ACC112 (cell line): Measurements from ENCODE around the gene HOXA10.

ENCODE experiments used
- H2AFZ ChIP-seq: fragments of 200-600 bp; sonication (generic); one replicate; pipeline ENCODE4 v1.6.0; 2017; ENCODE audit warnings: antibody characterized with exemption, low read length; ENCODE audit not compliant: unreplicated experiment
- H3K27ac ChIP-seq: fragments of 200-600 bp; sonication (generic); 2 replicates; pipeline ENCODE4 v1.5.1; 2014; ENCODE audit warnings: low read depth, mild to moderate bottlenecking, antibody characterized with exemption, low read length, moderate library complexity
- H3K27me3 ChIP-seq: fragments of 200-600 bp; sonication (generic); 2 replicates; pipeline ENCODE4 v1.6.1; 2014; ENCODE audit warnings: mild to moderate bottlenecking, antibody characterized with exemption, low read length, moderate library complexity, mixed read lengths; ENCODE audit not compliant: insufficient read depth
- H3K36me3 ChIP-seq: fragments of 200-600 bp; sonication (generic); 2 replicates; pipeline ENCODE4 v1.6.1; 2016; ENCODE audit warnings: mild to moderate bottlenecking, antibody characterized with exemption, low read length, moderate library complexity, mixed read lengths; ENCODE audit not compliant: insufficient read depth
- H3K4me1 ChIP-seq: fragments of 200-600 bp; sonication (generic); one replicate; pipeline ENCODE4 v1.6.1; 2016; ENCODE audit warnings: low read length, mixed read lengths; ENCODE audit not compliant: insufficient read depth, unreplicated experiment, control insufficient read depth
- H3K4me3 ChIP-seq: fragments of 200-600 bp; sonication (generic); 2 replicates; pipeline ENCODE4 v1.5.1; 2014; ENCODE audit warnings: mild to moderate bottlenecking, low read depth, low read length
- H3K79me2 ChIP-seq: fragments of 200-600 bp; sonication (generic); one replicate; pipeline ENCODE4 v1.6.0; 2016; ENCODE audit warnings: low read length; ENCODE audit not compliant: control insufficient read depth, unreplicated experiment, insufficient read depth

The HOXA10 gene

GRCh38 chr7:27161721-27162560 is 12.2 kb downstream of the HOXA10 start:
- H3K79me2 ChIP-seq: no peaks in the 10 kb centered on the region
- H3K4me3 ChIP-seq: no peak overlapping the region
- H2AFZ ChIP-seq: no peak overlapping the region
- no peaks in the 10 kb centered on the region for H3K36me3 ChIP-seq
- no peaks in the 10 kb centered on the region for H3K4me1 ChIP-seq
- H3K27ac ChIP-seq: no peak overlapping the region
- peaks cover 95% of the 10 kb centered on the region for H3K27me3 ChIP-seq

DNA sequence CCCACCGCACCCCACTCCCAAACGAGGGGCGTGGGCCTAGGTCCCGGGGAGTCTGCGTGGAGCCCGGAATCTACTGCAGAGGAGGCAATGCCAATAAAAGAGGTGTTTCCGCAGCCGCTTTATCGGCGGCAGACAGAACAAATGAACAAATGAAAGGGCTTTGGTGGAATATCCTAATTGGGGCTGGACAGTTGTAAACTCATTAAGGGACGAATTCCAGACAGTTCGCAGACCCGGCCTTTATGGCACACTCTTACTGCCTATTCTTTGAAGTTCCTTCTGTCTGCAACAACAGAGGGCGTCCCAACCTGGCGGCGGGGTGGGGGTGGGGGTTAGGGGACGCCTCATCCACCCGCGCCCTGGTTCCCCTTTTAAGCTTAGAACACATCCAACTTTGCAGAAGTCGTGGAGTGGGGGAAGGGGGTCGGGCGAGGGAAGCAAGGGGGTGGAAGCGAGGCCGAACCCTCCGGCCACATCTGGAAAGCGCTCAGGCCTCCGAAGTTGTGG is 12.9 kb downstream of the HOXA10 start:
- H3K27ac ChIP-seq: no peak overlapping the region
- no peaks in the 10 kb centered on the region for H3K79me2 ChIP-seq
- no peaks in the 10 kb centered on the region for H3K4me1 ChIP-seq
- H3K4me3 ChIP-seq: peak overlapping the region; percentile 80
- H2AFZ ChIP-seq: peak overlapping the region; percentile 70
- peaks cover 95% of the 10 kb centered on the region for H3K27me3 ChIP-seq
- no peaks in the 10 kb centered on the region for H3K36me3 ChIP-seq

- H3K79me2 ChIP-seq: no peaks in the 10 kb centered on the region
- H3K36me3 ChIP-seq: no peaks in the 10 kb centered on the region
- no peak overlapping the region for H3K27ac ChIP-seq
- H3K4me1 ChIP-seq: no peaks in the 10 kb centered on the region
- peak overlapping the region; percentile 87 for H2AFZ ChIP-seq
- peaks cover 95% of the 10 kb centered on the region for H3K27me3 ChIP-seq
- H3K4me3 ChIP-seq: peak overlapping the region; percentile 80
Measured at GRCh38 chr7:27160546-27161213, 13.4 kb downstream of the HOXA10 start.

DNA sequence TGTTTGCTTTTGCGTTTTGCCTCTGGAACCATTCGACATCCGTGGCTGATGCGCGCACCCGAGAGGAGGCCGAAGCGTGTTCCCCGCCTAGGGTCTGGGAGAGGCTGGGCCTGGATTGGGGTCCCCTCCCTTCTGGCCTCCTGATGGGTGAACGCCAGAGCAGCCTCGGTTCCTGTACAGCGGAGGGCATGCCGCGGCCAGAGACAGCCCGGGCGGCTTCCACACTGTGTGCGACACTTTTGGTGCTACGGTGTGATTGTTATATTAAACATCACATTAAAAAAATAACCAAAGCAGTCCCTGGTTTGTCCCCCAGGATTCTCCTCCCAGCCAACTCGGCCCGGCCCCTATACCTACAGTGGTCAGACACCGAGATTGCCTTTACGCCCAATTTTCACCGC is 14.0 kb downstream of the HOXA10 start:
- Histone ChIP-seq H3K27ac (no peak overlapping the region), H2AFZ (peak overlapping the region; percentile 87), H3K27me3 (peaks cover 95% of the 10 kb centered on the region), H3K4me3 (peak overlapping the region; percentile 80), H3K36me3 (no peaks in the 10 kb centered on the region), H3K79me2 (no peaks in the 10 kb centered on the region), H3K4me1 (no peaks in the 10 kb centered on the region)

GRCh38 chr7:27159266-27160144 is 14.6 kb downstream of the HOXA10 start:
- Histone ChIP-seq H3K27ac (no peak overlapping the region), H3K79me2 (no peaks in the 10 kb centered on the region), H3K27me3 (peaks cover 95% of the 10 kb centered on the region), H3K4me3 (no peak overlapping the region), H3K36me3 (no peaks in the 10 kb centered on the region), H3K4me1 (no peaks in the 10 kb centered on the region), H2AFZ (no peak overlapping the region)

GRCh38 chr7:27158436-27159265 is 15.5 kb downstream of the HOXA10 start:
- no peak overlapping the region for H3K27ac ChIP-seq
- H3K4me3 ChIP-seq: no peak overlapping the region
- peaks cover 95% of the 10 kb centered on the region for H3K27me3 ChIP-seq
- no peaks in the 10 kb centered on the region for H3K79me2 ChIP-seq
- H2AFZ ChIP-seq: no peak overlapping the region
- H3K36me3 ChIP-seq: no peaks in the 10 kb centered on the region
- H3K4me1 ChIP-seq: no peaks in the 10 kb centered on the region

DNA sequence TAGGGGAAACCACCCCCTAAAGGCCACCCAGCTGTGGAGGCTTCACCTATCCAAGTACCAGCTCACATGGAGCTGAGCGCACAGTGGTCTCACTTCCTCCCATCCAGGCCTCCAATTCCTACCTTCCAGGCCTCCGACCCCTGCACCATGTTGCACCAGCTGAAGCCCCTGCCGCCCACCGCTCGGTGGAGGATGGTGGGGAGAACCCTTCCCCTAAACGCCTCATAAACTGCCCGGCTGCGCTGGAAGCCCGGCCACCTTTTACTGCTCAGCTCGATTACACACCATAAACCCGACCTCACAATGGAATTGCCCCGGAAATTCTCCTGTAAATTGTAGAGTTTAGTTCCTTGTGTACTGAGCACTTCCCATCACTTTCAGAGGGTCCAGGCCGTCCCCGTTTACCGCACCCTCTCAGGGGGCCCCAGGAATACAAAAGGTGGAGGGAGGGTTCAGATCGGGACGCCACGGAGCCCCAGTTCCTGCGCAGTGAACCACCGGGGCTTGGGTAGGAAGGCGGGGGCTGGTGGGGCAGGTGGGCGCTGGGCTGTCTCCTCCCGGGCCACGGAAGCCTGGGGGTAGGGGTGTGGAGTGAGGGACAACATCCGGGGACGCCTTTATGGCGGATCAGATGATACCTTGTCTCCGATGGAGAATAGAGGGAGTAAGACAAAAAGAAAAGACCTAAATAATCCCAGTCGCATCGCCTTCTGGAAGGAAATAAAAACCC is 16.3 kb downstream of the HOXA10 start:
- H3K4me3 ChIP-seq: no peak overlapping the region
- peaks cover 95% of the 10 kb centered on the region for H3K27me3 ChIP-seq
- H2AFZ ChIP-seq: no peak overlapping the region
- no peaks in the 10 kb centered on the region for H3K4me1 ChIP-seq
- no peak overlapping the region for H3K27ac ChIP-seq
- no peaks in the 10 kb centered on the region for H3K36me3 ChIP-seq
- H3K79me2 ChIP-seq: no peaks in the 10 kb centered on the region

- Histone ChIP-seq H2AFZ (no peak overlapping the region), H3K36me3 (no peaks in the 10 kb centered on the region), H3K27me3 (peaks cover 95% of the 10 kb centered on the region), H3K4me3 (no peak overlapping the region), H3K79me2 (no peaks in the 10 kb centered on the region), H3K27ac (no peak overlapping the region), H3K4me1 (no peaks in the 10 kb centered on the region)
Measured at GRCh38 chr7:27156916-27157701, 17.0 kb downstream of the HOXA10 start.

DNA sequence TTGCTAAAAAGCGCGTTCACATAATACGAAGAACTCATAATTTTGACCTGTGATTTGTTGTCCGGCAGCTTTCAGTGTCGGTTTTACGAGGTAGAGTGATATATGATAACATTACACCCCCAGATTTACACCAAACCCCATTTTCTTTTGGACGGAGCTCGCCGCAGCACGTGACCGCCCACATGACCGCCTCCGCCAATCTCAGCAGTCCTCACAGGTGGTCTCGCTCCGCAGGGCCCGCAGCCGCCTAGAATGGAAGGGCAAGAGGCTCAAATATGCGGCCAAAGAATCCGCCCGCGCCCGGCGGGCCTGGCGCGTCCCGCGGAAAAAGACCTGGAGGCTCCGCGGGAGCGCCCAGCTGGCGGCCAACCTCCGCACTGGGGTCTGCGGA is 17.6 kb downstream of the HOXA10 start, which contains the start of gene HOXA7:
HOXA7 (minus strand) TSS at position 168 of the 391 bp plus-strand sequence; CDS start at position 38, 130 bp downstream.
- Histone ChIP-seq H3K27me3 (peaks cover 97% of the 10 kb centered on the region), H2AFZ (no peak within 1 kb of the TSS), H3K36me3 (no peaks in the 10 kb centered on the region), H3K4me1 (no peaks in the 10 kb centered on the region), H3K27ac (no peak within 1 kb of the TSS), H3K4me3 (peak within 1 kb of the TSS; percentile 36; the same call in 1 of the 2 replicates), H3K79me2 (no peaks in the 10 kb centered on the region)
